Measurements from ENCODE around the gene HINT1.
"Not testable (repeated sequence)": the region's sequence is repeated elsewhere in the genome, so short reads cannot be mapped to it uniquely, and the experiment has no call there.

Gene HINT1

GRCh38 chr5:131127244-131127643, 37.8 kb downstream of the HINT1 start:
- in situ Hi-C loops (cut with MboI; ENCODE audit: low sequenced_read_pairs): not testable (repeated sequence)

DNA sequence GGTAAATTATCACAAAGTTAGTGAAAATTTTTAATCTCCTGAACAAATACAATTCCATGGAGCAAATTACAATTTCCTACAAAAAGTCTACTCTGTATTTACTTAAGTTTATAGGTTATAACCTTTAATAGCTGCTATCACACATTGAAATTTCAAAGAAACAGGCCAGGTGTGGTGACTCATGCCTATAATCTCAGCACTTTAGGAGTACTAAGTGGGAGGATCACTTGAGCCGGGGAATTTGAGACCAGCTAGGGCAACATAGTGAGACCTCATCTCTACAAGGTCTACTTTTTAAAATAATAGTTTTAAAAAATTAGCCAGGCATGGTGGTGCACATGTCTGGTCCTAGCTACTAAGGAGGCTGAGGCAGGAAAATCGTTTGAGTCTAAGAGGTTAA, 50.3 kb downstream of the HINT1 start:
- in situ Hi-C loops (cut with MboI; ENCODE audit: low sequenced_read_pairs): no loop called here

DNA sequence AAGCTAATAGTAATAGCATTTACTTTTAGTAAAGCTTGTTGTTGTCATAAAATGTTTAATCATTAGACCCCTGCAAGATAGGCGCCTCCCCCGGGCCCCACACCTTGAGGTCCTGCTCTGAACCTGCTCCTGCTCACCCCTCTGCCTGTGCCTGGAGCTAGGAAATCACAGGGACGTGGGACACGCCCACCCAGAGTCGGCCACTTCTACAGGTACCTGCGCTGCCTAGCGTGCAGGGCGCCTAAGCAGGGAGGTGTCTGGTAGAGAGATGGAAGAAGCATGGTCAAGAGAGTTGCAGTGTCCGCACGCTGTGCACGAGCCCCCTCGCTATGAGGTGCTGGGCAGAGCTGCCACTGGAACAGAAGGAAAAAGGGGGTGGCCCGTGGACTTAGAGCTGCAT, 52.6 kb downstream of the HINT1 start:
- in situ Hi-C loops (cut with MboI; ENCODE audit: low sequenced_read_pairs): no loop called here

- in situ Hi-C loops (cut with MboI; ENCODE audit: low sequenced_read_pairs): no loop called here
These were observed 54.8 kb downstream of the HINT1 start for GRCh38 chr5:131110256-131110594.

DNA sequence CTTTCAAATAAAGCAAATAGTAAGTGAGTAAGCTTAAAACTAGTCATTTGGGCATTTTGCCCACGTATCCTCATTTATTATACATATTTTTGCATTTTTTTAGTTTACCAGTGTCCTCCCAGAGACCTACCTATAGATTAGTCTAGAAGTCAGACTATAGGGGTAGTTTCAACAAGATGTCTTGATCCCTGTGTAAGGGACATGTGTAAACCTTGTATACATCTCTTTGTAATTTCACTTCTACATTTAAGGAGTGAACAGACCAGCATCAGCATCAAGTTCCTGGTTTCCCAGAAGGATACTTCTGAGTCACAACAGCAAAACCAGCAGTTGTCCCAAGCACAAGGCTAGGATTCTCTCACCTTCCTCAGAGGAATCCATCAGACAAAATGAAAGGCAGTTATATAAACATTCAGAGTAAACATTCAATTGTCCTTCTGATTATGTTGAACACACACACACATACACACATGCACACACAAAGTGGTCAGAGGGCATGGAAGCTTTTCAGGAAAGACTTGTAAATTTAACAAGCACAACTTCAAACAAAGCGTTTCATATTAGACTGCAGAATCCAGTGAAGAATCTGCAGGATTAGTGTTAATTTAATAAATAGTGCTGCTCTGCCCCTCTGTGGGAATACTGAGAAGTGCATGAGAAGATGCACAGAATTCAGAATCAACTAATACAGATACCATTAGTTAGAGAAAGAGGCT, 55.4 kb downstream of the HINT1 start:
- in situ Hi-C loops (cut with MboI; ENCODE audit: low sequenced_read_pairs): no loop called here
